GM21786 (cell line): Measurements from ENCODE around the gene CEBPA.

Experiments used
- ATAC-seq: cut with Tn5 transposase; IDR thresholded peaks from one replicate; pipeline ENCODE4 v1.9.1; 2021; ENCODE audit not compliant: unreplicated experiment

CEBPA gene

DNA sequence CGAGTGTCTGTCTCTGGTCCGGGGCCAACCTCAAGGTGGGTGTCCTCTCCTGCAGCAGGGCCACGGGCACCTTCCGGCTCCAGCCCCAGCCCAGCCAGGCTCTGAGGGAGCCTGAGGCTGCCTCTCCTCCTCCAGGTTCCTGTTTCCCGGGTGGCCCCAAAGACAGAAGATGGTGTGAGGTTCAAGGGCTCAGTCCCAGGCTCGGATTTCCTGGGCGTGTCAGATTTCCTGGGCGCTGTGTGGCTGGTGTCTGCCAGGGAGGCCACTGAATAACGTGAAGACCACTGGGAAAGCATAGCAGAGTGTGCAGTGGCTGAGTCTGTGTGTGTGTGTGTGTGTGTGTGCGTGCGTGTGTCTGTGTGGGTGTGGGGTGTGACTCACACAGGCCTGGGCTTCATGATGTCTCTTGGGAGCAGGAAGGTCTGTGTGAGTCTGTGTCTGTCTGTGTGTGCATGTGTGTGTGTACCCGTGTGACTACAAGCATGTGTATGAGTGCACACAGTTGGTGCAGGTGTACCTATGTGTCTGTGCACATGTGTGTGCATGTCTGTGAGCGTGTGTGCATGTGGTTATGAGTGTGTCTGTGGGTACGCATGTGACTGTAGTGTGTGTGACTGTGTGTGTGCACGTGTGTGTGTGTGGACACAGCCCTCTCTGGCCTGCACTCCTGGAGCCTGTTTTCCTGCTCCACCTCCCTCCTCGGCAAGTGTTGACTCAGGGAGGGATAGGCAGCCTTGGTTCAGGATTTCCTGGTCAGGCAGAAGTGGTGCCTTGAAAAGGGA is 28.3 kb downstream of the CEBPA start:
- no peak for ATAC-seq

- ATAC-seq = no peak
Observed at GRCh38 chr19:33273065-33273736, 29.1 kb downstream of the CEBPA start.

DNA sequence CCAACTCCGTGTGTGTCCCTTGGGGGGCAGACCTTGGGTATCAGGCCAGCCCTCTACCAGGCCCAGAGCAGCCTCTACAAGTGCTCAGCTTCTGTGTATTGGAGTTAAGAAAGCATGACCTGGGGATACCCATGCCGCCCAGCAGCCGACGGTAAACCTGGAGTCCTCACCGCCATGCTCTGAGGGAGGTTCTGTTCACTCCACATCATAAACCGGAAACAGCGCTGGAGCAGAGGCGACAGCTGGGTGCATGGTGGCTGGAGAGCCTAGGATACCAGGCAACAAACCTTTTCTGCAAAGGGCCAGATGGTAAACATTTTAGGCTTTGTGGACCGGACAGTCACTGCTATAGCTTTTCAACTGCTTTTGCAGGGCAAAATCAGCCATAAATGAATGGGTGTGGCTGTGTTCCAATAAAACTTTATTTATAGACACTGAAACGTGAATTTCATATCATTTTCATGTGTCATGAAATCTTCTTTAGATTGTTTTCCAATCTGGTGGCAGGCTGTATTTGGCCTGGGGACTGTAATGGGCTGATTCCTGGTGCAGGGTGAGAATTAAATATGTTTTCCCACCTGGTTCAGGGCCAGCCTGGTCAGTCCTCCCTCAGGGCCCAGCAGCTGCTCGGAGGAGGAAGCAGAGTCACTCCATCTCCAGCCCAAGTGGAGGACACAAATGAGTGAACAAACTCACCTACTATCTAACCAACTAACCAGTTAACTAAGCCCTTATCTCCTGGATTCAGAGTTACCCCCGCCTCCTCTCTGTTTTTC is 30.9 kb downstream of the CEBPA start:
- no peak for ATAC-seq

- ATAC-seq = no peak
Observed at GRCh38 chr19:33270769-33271168, 31.6 kb downstream of the CEBPA start.

DNA sequence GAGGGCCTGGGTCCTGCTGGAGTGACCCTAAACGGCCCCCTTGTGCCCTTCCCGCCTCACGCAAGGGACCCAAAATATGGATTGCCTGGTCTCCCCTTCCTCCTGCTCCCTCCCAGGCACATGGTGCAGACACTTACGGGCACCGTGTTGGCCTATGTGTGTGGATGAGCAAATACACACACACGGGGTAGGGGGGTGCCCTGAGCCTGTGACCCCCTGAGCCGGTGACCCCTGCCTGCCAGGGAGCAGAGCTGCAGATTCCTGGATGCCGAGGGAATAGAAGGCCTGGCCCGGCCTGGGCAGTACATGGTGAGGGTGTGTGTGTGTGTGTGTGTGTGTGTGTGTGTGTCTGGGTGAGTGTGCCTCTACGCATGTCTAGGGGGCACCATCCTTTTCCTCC is 33.3 kb downstream of the CEBPA start:
- ATAC-seq = no peak

- ATAC-seq = no peak
Observed at GRCh38 chr19:33268162-33268991, 34.0 kb downstream of the CEBPA start.

- no peak for ATAC-seq
Observed at GRCh38 chr19:33267706-33268105, 34.6 kb downstream of the CEBPA start.

- ATAC-seq = no peak
Observed at GRCh38 chr19:33266974-33267484, 35.3 kb downstream of the CEBPA start.

GRCh38 chr19:33264881-33265445 is 37.4 kb downstream of the CEBPA start:
- no peak for ATAC-seq

DNA sequence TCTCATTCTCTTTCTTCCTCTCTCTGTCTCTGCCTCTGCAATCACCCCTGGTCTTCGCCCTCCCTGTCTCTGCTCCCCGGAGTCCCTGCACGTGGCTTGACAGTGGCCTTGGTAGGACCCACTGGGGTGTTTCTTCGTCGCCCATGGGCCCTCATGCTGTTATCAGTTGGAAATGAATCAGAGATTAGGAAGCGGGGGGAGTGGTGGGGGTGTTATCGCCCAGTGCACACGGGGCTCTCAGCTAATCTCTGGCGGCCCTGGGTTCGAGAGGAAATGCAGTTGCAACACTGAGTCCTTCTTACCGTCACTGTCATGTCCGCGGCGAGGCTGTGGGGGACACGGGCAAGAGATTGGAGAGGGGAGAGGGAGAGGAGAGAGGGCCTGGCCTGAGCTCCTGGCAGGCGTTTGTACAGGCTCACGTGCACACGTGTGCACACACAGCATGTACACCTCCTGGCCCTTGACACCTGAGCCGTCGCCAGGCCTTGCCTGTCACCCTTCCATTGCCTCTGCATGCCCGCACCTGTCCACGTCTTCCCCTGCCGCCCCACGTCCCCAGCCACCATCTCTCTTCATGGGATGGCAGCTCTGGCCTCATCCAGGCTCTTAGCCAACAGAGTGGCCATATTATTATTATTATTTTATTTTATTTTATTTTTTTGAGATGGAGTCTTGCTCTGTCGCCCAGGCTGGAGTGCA is 38.9 kb downstream of the CEBPA start:
- no peak for ATAC-seq

DNA sequence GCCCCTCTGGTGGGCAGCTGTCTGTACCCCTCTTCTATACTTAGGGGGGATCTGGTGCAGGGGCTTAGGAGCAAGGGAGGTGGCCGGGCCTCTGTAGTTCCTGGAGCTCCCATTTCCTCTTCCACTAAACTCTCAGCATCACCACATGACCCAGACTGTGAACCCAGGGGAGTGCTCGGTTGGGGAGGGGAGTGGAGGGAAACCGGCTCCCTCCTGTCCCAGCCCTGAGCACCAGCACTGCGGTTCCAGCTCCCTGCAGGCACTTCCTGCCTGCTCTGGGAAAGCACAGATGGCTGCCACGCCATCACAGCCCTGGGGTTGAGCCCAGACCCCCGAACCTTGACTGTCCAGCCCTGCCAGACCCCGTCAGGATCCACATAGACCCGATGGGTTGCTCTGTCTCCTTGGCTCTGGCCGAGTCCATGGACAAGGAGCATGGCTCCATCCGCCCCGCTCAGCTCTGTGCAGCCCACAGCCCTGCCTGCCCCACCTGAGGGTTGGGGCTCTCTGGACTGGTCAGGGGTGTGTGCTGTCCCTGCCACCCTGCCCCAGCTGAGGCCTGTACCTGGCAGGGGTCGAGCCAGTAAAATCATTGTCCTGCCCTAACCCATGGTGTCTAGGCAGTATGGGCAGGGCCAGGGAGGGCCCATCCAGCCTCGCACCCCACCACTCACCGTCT is 40.7 kb downstream of the CEBPA start:
- no peak for ATAC-seq

GRCh38 chr19:33260628-33261418 is 41.5 kb downstream of the CEBPA start:
- ATAC-seq = no peak

- no peak for ATAC-seq
Observed at GRCh38 chr19:33259539-33259938, 42.8 kb downstream of the CEBPA start.

DNA sequence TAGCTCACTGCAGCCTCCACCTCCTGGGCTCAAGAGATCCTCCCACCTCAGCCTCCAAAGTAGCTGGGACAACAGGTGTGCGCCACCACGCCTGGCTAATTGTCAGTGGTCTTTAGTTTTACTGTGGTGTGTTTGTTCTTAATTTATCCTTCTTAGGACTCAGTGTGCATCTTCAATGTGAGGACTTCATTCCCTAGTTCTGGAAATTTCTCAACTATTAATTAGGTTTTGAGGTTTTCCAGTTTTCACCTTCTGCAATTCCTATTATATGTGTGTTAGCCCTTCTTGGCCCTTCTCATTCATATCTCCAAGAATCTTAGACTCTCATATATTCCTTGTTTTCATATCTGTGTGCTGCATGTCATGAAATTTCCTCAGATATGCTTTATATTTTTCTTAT is 44.5 kb downstream of the CEBPA start:
- ATAC-seq = no peak

DNA sequence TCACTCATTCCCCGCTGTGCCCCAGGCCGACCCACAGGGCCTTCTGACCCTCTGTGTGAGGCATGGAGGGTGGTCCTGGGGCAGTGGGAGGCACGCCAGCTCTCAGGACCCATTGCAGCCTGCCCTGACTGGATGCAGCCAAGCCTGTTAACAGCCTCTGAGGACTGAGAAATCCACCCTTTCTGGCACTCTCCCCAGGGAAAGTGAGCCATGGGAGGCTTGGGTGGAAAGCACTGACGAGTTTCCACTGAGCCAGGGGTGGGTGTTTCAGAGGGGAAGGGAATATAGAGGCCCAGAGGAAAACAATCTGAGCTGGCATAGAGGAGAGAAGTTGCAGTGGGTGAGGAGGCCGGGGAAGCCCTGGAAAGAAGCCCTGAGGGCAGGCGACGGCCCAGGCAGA is 46.1 kb downstream of the CEBPA start:
- ATAC-seq = no peak

DNA sequence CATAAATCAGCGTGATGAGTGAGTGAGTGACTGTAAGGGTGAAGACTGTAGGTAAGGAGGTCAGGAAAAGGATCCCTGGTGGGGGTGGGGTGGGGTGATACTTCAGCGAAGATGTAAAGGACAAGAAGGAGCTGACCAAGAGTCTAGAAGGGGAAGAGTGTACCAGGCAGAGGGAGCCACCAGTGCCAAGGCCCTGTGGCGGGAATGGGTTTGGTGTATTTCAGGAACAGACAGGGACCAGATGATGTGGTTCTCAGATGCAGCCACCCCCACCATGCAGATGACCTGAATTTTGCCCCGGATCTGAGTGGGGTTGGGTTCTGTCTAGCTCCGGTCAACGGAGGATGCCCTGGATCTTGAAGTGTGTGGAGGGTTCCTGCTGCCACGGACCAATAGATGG is 46.6 kb downstream of the CEBPA start:
- ATAC-seq = no peak

GRCh38 chr19:33254245-33254824 is 48.0 kb downstream of the CEBPA start:
- ATAC-seq = no peak

GRCh38 chr19:33252971-33253370 is 49.4 kb downstream of the CEBPA start:
- ATAC-seq = no peak
